Erythroblast (primary cell): ENCODE results near the gene TBC1D9B.

Source experiments
- GATA1 ChIP-seq: IDR thresholded peaks from 2 replicates; pipeline ENCODE4 v1.6.1; 2011; ENCODE audit warnings: low read depth, mild to moderate bottlenecking, control low read depth, low read length, moderate library complexity
- POLR2A ChIP-seq: IDR thresholded peaks from 2 replicates; pipeline ENCODE4 v1.6.1; 2011; ENCODE audit warnings: mild to moderate bottlenecking, low read length

DNA sequence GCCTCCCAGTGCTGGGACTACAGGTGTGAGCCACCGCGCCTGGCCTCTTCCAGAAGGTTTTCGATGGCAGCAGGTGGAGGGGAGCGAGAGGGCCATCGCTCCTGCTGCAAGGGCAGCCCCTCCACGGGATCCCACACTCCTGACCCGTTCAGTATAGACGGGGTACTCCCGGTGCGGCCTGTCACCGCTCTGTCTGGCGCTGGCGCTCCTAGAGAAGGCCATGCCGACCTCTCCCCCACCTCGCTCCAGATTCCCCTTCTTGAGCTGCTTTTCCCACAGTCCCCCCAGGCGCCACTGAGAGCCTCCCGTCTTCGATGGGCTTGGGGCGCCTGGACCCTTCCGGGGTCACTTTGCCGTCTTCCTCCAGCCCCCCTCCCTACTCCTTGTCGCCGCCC, 91.3 kb downstream of the TBC1D9B start:
- TF ChIP-seq POLR2A: no peak
- no peak for TF ChIP-seq GATA1
